22Rv1 (cell line): ENCODE measurements around the gene ANKRD40.

Experiments
- H3K27ac ChIP-seq: fragments of 450-650 bp; 2 replicates; pipeline ENCODE4 v1.5.1; 2017
- CTCF ChIP-seq: fragments of 450-650 bp; IDR thresholded peaks from 2 replicates; pipeline ENCODE4 v1.5.1; 2017; ENCODE audit warnings: mild to moderate bottlenecking
- ZFX ChIP-seq: fragments of 450-650 bp; IDR thresholded peaks from 2 replicates; pipeline ENCODE4 v1.6.1; 2017; ENCODE audit warnings: antibody characterized with exemption, borderline replicate concordance

The ANKRD40 gene

GRCh38 chr17:50658616-50659015 is 49.1 kb downstream of the ANKRD40 start:
- no peak for TF ChIP-seq ZFX
- no peak for TF ChIP-seq CTCF
- H3K27ac ChIP-seq: no peak overlapping the region

GRCh38 chr17:50657627-50658026 is 50.1 kb downstream of the ANKRD40 start:
- TF ChIP-seq CTCF (no peak), ZFX (no peak)
- H3K27ac ChIP-seq: no peak overlapping the region

GRCh38 chr17:50657054-50657453 is 50.7 kb downstream of the ANKRD40 start:
- no peak overlapping the region for H3K27ac ChIP-seq
- TF ChIP-seq ZFX: no peak
- no peak for TF ChIP-seq CTCF

GRCh38 chr17:50656509-50656908 is 51.2 kb downstream of the ANKRD40 start:
- H3K27ac ChIP-seq: no peak overlapping the region
- no peak for TF ChIP-seq ZFX
- TF ChIP-seq CTCF: no peak

GRCh38 chr17:50653738-50654137 is 54.0 kb downstream of the ANKRD40 start:
- H3K27ac ChIP-seq: no peak overlapping the region
- TF ChIP-seq CTCF: no peak
- no peak for TF ChIP-seq ZFX

- TF ChIP-seq CTCF (no peak), ZFX (no peak)
- H3K27ac ChIP-seq: no peak overlapping the region
Measured at GRCh38 chr17:50651661-50652060, 56.1 kb downstream of the ANKRD40 start.

- H3K27ac ChIP-seq: 0 out of 2 replicates have a peak overlapping the region, but pooled peaks have one; percentile 6
- TF ChIP-seq ZFX: no peak
- no peak for TF ChIP-seq CTCF
Measured at GRCh38 chr17:50649042-50649908, 58.4 kb downstream of the ANKRD40 start.
